Activated naive CD4-positive, alpha-beta T cell (primary cell): ENCODE data around the gene AGAP1.

Source experiments
- DNase-seq, 4 experiments: peaks; one replicate each; lab custom pipeline; 2025; lab: John Stamatoyannopoulos, UW

The AGAP1 gene

GRCh38 chr2:235999011-235999410, 505.2 kb downstream of the AGAP1 start:
- no peak for DNase-seq

- DNase-seq = no peak
Observed at GRCh38 chr2:236001166-236001828, 507.5 kb downstream of the AGAP1 start.

GRCh38 chr2:236001854-236002253, 508.0 kb downstream of the AGAP1 start:
- DNase-seq = no peak

GRCh38 chr2:236008006-236008405, 514.2 kb downstream of the AGAP1 start:
- no peak for DNase-seq

GRCh38 chr2:236008857-236009256, 515.0 kb downstream of the AGAP1 start:
- no peak for DNase-seq

- no peak for DNase-seq
Observed at GRCh38 chr2:236010920-236011685, 517.3 kb downstream of the AGAP1 start.

GRCh38 chr2:236012155-236012554, 518.3 kb downstream of the AGAP1 start:
- no peak for DNase-seq

- DNase-seq = no peak
Observed at GRCh38 chr2:236014408-236015131, 520.7 kb downstream of the AGAP1 start.

- DNase-seq = no peak
Observed at GRCh38 chr2:236015171-236015570, 521.3 kb downstream of the AGAP1 start.

- no peak for DNase-seq
Observed at GRCh38 chr2:236016496-236016895, 522.7 kb downstream of the AGAP1 start.

- DNase-seq = no peak
Observed at GRCh38 chr2:236017446-236017845, 523.6 kb downstream of the AGAP1 start.

GRCh38 chr2:236019434-236019833, 525.6 kb downstream of the AGAP1 start:
- no peak for DNase-seq

GRCh38 chr2:236021499-236022057, 527.7 kb downstream of the AGAP1 start:
- DNase-seq = no peak

GRCh38 chr2:236022128-236022527, 528.3 kb downstream of the AGAP1 start:
- no peak for DNase-seq

- no peak for DNase-seq
Observed at GRCh38 chr2:236025892-236026291, 532.0 kb downstream of the AGAP1 start.

GRCh38 chr2:236026841-236027240, 533.0 kb downstream of the AGAP1 start:
- no peak for DNase-seq

GRCh38 chr2:236028066-236028465, 534.2 kb downstream of the AGAP1 start:
- no peak for DNase-seq

GRCh38 chr2:236033462-236033861, 539.6 kb downstream of the AGAP1 start:
- DNase-seq = no peak

- DNase-seq = no peak
Observed at GRCh38 chr2:236034974-236035373, 541.1 kb downstream of the AGAP1 start.

- no peak for DNase-seq
Observed at GRCh38 chr2:236036045-236036444, 542.2 kb downstream of the AGAP1 start.

- DNase-seq = no peak
Observed at GRCh38 chr2:236038096-236038495, 544.3 kb downstream of the AGAP1 start.

GRCh38 chr2:236040600-236041328, 546.9 kb downstream of the AGAP1 start:
- DNase-seq = no peak
